Activated CD8-positive, alpha-beta memory T cell treated with anti-CD3 and anti-CD28 coated beads, Interleukin-2, amount 50 U/mL, for 1 hour (primary cell): ENCODE measurements around the gene ABLIM3.
"Not testable (repeated sequence)": the region's sequence is repeated elsewhere in the genome, so short reads cannot be mapped to it uniquely, and the experiment has no call there.

Source experiments
- DNase-seq: peaks from one replicate; pipeline ENCODE4 v3.0.0-alpha.2; 2020; ENCODE audit errors: extremely low read depth

The ABLIM3 gene

DNA sequence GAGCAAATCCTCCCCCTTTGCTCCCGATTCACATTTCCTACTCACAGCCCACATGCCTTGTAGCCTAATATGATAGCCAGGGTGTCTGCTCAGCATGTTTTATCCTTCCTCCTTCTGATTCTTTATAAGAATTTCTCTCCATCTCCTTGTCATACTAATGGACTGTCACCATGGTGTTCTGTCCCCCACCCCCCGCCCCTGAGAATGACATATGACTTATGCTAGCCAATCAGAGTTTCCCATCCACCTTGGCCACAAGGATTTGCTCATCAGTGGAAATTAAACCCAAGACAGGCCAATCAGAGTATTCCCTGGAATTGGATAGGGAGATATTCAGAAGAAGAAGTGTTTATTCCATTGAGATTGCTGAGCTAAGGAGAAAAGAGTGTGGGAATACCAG is 16.0 kb downstream of the ABLIM3 start:
- no peak for DNase-seq

DNA sequence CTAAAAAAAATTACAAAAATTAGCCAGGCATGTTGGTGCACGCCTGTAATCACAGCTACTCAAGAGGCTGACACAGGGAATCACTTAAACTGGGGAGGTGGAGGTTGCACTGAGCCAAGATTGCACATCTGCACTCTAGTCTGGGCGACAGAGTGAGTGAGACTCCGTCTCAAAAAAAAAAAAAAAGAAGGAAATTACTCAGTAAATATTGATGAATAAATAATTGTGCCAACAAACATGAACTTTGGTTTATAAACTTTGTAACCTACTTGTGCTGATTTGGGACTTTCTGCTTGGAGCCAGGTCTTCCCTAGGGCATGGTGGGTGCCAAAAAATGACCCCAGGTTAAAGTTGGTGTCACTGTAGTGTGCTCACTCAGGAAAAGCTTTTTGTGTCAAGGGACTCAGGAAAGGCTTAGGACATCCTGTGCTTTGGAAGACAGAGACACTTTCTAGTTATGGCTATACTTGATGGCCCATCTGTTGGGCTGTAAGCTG is 19.0 kb downstream of the ABLIM3 start:
- DNase-seq, result no peak

DNA sequence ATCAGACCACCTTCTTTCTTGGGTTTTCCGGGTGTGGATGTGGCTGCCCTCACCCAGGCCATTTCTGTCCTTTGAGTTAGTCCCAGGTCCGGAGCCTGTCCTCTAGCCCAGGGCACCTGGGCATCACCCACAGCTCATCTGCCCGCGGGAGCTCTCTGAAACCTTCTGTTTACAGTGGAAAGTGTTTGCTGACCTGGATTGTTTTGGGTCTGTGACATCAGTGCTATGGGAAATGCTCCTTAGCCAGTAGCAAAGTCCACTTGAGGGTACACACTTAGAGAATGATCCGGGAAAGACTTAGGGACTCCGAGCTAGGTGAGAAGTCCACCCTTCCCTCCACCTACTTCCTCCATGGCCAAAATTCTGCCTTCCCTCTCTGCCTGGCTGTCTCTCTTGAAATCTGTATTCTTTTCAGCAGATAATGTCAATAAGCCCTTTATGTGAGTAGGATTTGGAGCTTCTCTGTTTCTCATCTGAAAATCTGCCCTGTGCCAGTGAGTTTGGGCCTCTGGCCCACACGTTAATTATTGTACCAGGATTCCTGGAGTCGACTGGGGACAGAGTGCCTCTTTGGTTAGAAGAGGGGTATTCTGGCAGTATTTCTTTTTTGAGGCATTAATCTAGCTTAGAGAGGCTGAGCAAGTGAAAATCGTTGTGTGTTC is 19.9 kb downstream of the ABLIM3 start:
- DNase-seq, result no peak

DNA sequence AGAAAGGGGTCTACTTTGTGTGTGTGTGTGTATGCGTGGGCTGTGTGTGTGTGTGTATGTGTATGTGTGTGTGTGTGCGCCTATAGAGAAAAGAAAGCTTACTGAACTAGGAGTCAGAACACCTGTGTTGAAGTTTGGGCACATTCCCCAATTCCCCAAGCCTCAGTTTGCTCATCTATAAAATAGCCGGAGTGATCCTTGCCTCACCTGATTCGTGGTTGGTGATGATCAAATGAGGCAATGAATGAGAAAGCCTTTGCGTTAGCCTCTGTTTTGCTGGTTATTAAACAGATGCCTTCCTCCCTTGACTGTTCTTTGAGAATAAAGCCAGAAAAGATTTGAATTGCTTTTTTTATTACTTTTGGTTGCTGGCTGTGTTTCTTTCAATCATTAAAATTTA is 20.6 kb downstream of the ABLIM3 start:
- DNase-seq, result no peak

DNA sequence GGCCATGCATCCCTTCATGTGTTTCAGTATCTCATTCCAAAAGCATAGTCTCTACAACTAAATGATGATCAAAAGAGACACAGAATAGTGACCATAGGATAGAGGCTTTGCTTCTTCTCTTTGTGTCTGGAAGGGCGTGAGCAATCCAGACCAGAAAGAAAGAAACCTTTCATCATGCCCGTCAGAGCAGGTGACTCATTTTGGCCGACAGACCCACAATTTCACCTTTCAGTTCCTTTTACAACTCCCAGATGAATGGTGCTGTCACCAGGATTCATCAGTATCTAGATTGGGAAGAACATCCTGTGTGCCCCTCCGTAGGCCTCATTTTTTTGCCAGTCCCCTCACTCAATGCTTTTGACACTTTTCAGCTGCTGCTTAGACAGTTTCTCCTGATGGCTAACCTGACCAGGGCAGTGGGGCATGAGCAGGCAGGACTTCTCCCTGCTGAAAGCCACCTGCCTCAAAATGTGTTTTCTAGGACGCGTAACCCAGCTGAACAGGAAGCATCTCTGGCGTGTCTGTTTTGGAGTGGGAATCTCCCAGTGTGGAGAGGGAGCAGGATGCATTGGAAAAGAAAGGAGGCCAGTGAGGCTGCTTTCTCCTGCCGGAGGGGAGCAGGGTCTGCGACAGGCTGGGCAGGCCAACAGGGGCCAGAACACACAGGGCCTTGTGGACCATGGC is 21.2 kb downstream of the ABLIM3 start:
- DNase-seq, result no peak

DNA sequence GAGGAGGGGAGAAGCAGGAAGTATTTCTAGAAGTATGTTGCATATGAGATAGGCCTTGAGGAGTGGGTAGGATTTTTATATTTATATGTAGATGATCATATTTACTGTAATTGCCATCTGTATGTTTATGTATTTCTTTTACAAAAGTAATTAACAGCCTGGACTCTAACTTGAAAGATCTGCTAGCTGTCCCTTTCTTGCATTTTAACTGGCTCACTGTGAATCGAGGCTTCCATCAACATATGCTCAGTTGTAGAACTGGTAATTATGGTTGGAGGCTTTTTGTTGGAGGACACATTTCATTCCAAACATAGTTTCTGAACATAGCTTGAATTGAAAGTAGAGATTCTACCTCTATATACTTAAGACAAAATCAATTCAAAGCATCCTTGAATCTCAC is 23.4 kb downstream of the ABLIM3 start:
- DNase-seq, result no peak

DNA sequence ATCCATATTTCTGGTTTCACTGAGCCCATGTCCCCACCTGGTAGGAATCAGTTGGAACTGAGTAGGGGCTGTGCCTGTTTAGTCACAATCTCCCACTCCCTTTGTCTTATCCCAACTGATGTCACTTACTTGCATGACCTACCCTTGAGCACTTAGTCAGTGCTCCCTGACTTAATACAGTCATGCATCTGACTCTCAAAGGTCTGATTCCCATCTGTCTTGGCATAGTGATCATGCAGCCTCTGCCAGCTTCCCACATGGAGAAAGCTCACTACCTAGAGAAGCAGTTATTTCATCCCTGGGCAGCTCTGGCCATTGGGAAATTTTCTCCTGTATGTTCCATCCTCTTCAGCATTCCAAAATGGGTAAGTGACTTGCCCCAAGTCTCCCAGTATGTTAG is 24.8 kb downstream of the ABLIM3 start:
- no peak for DNase-seq

DNA sequence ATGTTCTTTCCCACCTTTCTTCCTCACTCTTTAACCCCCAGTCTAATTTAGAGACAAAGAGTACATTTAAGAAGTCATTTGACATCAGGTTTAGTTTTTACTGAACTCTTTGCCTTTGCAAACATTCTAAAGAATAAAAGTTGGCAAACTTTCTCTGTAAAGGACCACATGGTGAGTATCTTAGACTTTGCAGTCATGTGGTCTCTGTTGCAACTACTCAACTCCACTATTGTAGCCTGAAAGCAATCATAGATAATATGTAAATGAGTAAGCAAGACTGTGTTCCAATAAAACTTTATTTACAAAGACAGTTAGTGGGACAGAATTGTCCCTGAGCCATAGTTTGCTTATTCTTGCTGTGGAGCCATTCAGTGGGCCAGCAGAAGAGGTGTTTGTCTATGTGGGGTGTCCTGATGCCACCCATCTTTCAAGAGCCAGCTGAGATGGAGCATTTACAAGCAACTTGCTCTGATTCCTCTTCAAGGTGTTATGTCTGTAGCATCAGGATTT is 25.4 kb downstream of the ABLIM3 start:
- no peak for DNase-seq

DNA sequence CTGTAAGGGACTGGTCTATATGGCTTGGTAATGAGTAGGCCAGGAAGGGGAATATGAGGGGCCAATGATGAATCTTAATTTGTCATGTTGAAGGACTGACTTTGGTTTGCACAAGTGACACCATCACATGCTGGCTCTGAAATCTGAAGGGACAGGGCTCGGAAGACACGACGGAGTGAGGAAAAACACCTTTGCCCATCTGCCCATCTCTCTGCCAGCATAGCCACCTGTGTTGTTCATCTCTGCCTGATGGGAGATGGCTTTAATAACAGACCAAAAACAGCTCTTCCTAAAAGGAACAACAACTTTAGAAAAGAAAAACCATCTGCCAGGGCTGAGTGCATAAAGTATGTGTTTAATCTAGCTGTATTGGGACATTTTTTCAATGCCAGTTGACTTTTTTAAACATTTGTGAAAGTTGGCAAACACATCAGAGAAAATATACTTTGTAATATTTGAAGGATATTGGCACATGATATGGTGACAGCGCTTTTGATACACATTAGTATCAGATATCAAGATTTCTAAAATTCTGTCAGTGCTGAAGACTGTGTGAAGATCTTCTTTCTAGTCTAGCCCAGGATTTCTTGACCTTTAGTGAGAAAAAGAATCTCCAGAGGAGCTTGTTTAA is 27.1 kb downstream of the ABLIM3 start:
- no peak for DNase-seq

DNA sequence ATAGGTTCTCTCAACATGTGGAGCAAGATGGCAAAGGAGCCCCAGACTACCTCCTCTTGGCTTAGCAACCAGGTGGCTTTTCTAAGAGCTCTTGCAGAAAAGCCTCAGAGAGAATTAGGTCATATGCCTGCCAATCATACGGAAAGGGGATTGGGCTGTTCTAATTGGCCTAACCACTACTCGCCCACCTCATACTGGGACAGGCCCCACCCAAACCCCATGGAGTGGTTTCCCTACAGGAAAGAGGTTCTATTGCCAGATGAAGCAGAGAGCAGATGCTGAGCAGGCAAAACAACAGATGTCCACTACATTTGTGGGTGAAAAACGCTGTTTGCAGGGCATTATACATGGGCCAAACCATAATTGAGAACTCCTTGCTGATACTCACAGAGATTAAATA is 29.0 kb downstream of the ABLIM3 start:
- DNase-seq, result no peak

DNA sequence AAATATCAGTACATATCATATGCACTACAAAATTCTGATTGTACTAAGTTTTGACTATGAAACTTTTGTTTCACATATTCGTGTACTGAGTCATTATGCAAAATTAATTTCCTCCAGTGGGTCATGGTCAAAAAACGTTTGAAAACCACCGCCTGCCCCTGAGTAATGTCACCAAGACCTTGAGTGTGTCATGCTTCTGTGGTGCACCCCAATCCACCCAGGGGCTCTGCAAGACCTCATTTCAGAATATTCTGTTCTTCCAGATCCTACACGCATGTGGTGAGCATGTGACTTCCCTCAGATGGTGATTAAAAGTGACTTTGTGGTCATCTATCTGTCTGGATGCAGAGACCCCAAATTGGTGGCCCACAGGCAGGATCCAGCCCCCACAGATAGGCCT is 31.0 kb downstream of the ABLIM3 start:
- DNase-seq, result no peak

DNA sequence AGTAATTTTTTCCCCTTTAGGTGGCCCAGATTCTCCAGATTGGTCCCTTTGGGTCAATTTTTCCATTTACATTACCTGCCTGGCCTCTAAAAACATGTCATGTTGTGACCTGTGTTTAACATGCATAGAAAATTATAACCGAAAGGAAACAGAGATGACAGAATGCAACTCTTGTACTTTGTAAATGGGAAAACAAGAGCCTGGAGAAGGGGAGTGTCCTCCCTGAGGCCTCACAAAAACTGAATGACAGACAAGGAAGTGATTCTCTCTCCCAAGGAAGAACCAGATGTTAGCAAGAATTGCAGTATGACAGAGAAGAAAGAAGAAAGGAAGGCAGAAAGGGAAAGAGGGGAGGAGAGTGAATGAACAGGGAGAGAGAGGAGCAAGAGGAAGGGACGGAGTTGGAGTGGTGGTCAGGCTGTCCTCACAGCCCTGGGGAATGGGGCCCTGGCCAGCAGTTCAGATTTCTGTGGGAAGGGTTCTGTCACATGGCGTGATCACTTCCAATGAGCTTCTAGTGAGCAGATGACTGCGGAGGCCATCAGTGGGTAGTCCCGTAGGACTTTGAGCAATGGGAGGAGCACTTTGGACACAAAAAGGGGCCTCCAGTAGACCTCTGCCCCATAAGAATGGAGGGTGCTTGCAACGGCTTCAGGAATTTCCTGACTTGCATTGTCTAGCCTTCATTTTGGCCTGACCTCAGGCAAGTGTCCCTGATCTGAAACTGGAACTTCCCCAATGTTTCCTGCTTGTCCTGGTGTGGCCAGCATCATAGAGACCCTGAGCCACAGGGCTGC is 31.6 kb downstream of the ABLIM3 start:
- DNase-seq, result no peak

DNA sequence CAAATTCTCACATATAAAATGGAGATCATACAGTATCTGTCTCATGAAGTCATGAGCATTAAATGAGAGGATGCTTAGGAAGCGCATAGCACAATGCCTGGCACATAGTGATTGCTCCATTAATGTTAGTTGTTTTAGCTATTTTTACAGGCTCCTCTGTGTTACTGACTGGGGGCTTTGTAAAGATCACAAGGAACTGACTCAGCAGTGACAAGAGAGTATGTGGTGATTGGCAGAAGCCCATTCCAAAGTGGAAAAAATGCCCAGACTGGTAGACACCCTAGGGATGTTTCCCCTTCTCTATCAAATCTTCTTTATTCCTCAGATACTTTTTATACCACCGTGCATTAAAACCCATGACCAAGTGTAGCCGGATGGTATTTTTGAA is 33.5 kb downstream of the ABLIM3 start:
- no peak for DNase-seq

DNA sequence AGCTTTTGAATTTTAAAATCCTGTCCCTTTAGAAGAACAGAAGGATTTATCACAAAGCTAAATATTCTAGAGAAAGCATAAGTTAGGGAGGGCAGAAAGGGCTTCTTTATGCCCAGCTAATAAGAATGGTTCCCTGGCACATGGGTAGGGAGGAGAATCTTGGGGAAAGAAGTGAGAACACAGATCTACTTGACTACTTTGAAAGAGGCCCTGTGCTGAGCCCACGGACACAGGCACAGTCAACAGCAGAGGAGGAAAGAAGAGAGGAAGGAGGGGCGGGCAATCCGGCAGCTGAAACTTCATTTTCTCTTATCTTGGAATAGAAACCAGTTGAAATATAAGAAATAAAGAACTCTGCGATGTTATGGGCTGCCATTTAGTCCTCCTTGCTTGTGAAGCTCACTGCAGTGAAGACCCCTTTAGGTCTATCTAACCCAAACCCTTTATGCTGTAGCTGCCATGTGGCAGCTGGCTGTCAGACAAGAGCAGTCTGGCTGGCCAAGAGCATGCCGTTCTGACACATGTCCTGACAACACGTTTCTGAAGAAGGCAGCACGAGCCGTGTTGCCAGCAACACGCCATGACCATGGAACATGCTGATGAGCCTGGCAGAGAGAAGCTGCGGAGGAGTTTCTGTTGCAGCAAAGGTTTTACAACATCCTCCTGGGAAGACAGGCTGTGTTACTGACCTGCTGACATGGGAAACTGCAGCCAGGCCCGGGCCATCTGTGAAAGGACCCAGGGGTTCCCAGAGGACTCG is 34.2 kb downstream of the ABLIM3 start:
- DNase-seq, result no peak

DNA sequence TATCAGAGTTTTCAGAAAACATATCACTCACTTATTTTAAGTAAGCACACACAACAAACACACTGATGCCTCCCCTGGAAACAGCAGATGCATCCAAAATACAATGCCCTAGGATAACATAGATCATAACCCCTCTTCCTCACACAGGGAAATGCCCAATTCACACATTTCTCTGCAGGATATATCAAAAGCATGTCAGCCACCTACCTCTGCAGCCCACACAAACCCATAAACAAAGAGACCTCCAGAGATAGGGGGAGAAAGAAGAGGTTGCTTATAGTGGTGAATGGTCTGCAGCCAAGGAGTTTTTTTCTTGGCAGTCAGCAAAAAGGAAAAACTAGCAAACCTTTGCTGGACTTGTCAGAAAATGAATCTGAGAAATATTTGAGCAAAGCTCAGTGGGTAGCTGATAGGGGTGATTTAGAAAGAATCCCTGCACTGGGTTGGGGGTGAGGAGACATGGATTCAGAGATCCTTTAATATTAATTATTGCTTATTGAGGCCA is 36.1 kb downstream of the ABLIM3 start:
- no peak for DNase-seq

DNA sequence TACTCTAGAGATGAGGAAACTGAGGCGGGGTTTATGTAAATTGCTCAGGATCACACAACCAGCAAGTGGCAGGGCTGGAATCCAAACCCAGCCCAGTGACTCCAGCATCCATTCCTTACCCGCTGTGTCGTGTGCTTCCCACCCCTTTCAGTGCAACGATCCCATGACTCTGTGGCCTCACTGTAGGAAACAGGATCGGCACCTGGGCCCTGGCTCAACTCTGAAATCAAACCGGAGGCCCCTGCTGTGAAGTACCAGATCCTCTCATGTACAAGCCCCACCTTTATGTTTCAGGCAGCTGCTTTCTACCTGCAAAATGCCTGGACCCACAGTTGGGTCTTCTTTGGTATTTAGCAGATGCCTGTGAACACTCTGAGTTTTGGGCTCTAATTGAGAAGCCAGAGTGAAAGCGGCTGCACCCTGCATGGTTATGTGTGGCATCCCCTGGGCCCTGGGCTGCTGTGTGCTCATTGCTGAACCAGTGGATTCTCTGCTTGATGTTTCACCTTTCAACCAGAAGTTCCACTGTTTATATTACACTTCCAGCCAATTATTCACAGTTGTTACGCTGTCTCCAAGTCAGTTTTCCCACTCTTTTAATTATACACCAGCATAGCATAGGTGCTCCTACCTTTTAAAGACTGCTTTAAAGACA is 36.7 kb downstream of the ABLIM3 start:
- no peak for DNase-seq

DNA sequence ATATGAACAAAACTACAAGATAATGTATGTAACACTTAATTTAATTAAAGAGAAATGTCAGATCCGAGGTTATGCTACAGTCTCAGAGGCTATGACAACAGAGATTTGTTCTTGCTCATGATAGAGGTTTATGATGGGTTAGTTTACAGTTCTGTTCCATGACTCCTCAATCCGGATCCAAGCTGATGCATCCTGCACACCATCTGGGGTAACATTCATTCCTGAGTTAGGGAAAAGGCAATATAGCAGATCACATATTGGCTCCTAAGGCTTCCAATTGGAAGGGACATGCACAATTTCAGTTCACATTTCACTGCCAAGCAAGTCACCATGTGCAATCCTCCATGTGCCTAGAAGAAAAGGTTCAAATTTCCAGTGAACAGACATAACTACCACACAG is 40.4 kb downstream of the ABLIM3 start:
- DNase-seq, result no peak

DNA sequence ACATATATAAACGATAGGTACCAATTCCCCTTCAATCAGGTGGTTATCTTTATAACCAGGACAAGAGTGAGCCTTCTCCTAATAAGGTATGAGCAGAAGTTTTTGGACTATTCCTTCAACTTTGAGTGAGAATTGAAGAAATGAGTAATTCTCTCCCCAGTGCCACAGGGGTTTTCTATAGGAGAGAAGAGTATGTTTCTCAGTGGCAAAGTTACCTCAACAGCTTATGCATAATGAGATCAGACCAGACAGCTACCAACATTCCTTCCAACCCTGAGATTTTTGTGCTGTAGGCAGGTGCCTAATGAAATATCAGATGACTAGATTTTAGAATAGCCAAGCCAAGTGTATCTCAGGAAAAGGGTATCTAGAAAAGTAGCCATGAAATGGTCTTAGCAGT is 40.9 kb downstream of the ABLIM3 start:
- no peak for DNase-seq

DNA sequence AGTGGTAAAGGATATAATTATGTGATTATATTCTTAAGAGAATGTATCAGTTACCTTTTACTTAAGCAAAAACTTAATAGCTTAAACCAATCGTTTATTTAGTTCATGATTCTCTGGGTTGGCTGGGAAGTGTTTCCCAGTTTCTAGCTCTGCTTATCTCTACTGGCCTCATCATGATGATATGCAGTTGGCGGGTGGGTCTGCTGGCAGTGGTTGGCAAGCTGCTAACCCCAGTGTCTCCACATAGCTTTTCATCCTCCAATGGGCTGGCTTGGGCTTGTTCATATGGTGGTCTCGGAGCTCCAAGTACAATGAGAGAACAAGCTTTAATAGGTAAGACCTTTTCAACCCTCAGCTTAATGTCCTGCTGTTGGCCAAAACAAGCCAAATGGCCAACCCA is 43.8 kb downstream of the ABLIM3 start:
- DNase-seq, result no peak

DNA sequence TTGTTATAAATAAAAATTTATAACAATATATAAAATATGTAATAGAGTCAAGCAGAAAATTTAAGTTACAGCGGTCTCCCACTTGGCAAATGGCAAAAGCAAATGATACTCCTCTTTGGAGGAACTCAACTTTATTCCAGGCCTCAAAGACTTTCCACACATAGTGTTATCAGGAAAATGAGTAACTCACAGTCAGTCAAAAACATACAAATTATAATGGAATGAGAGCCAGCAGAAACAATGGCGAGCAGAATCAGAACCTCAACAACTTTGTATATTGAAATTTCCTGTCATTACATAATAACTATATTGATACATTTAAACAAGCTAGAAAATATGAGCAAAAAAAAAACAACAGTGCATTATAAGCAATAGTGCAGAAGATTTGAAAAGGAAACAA is 45.2 kb downstream of the ABLIM3 start:
- DNase-seq, result no peak

DNA sequence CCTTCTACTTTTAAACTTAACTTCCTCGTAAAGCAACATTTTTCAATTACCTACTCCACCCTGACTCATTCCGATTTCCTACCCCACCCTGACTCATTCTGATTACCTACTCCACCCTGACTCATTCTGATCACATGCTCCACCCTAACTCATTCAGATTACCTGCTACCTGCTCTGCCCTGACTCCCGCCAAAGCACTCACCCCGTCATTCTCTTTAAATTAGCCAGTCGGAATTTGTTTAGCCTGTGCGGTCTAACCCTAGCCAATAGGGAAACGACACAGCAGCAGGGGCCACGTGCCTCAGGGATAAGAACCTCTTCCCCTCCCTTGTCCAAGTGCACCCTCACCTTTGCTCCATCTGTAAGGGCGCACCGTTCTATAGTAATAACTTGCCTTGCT is 46.3 kb downstream of the ABLIM3 start:
- not testable (repeated sequence) for DNase-seq
